RWPE2 (cell line): ENCODE measurements around the gene DDX39A.
A peak's percentile ranks its signal among the peaks of the same experiment; 100 is the strongest.

Experiments
- ATAC-seq: fragments of 200-7000 bp; cut with Tn5 transposase; 3 replicates; pipeline ENCODE4 v1.9.1; 2021; ENCODE audit warnings: low read depth
- DNase-seq: peaks from one replicate; pipeline ENCODE4 v3.0.0-alpha.2; 2020; ENCODE audit warnings: low spot score
- H3K27ac ChIP-seq: fragments of 450-650 bp; 2 replicates; pipeline ENCODE4 v1.5.1; 2017; ENCODE audit warnings: mild to moderate bottlenecking; ENCODE audit not compliant: poor library complexity, severe bottlenecking
- H3K27me3 ChIP-seq: fragments of 250-450 bp; sonication (Bioruptor Pico); 2 replicates; pipeline ENCODE4 v1.5.1; 2021; ENCODE audit warnings: mild to moderate bottlenecking, moderate library complexity; ENCODE audit not compliant: insufficient read depth, poor library complexity, severe bottlenecking
- H3K36me3 ChIP-seq: fragments of 250-450 bp; sonication (Bioruptor Pico); 2 replicates; pipeline ENCODE4 v1.5.1; 2020; ENCODE audit warnings: low read depth, mild to moderate bottlenecking, moderate library complexity
- H3K4me1 ChIP-seq: fragments of 250-450 bp; sonication (Bioruptor Pico); 2 replicates; pipeline ENCODE4 v1.5.1; 2021; ENCODE audit warnings: mild to moderate bottlenecking, moderate library complexity; ENCODE audit not compliant: insufficient read depth, poor library complexity, severe bottlenecking
- H3K4me3 ChIP-seq: fragments of 250-450 bp; sonication (Bioruptor Pico); 2 replicates; pipeline ENCODE4 v1.5.1; 2021; ENCODE audit warnings: mild to moderate bottlenecking, moderate library complexity; ENCODE audit not compliant: severe bottlenecking
- H3K9me3 ChIP-seq: fragments of 250-450 bp; sonication (Bioruptor Pico); 2 replicates; pipeline ENCODE4 v1.5.1; 2021; ENCODE audit warnings: mild to moderate bottlenecking, moderate library complexity; ENCODE audit not compliant: severe bottlenecking
- CTCF ChIP-seq: fragments of 450-650 bp; IDR thresholded peaks from one replicate; pipeline ENCODE4 v1.5.1; 2017; ENCODE audit warnings: mild to moderate bottlenecking, moderate library complexity; ENCODE audit not compliant: poor library complexity, severe bottlenecking

Gene DDX39A

GRCh38 chr19:14435320-14436050 lies 16.3 kb upstream of the DDX39A start:
- peak overlapping the region; percentile 41 for H3K27ac ChIP-seq
- ATAC-seq, result no peak
- no peaks in the 10 kb centered on the region for H3K9me3 ChIP-seq
- H3K4me1 ChIP-seq, result peaks cover 10% of the 10 kb centered on the region
- H3K4me3 ChIP-seq, result no peak overlapping the region
- no peaks in the 10 kb centered on the region for H3K27me3 ChIP-seq
- TF ChIP-seq CTCF, result no peak
- peaks cover 5% of the 10 kb centered on the region; the same call in 1 of the 2 replicates for H3K36me3 ChIP-seq
- no peak for DNase-seq

- Histone ChIP-seq H3K4me1 (peaks cover 10% of the 10 kb centered on the region), H3K9me3 (no peaks in the 10 kb centered on the region), H3K27me3 (no peaks in the 10 kb centered on the region), H3K4me3 (no peak overlapping the region), H3K36me3 (peaks cover 5% of the 10 kb centered on the region; the same call in 1 of the 2 replicates), H3K27ac (peak overlapping the region; percentile 41)
- ATAC-seq, result peak; percentile 82
- TF ChIP-seq CTCF, result no peak
- DNase-seq, result no peak
Measured at GRCh38 chr19:14434543-14435319, 15.6 kb upstream of the DDX39A start.

- no peaks in the 10 kb centered on the region for H3K27me3 ChIP-seq
- peak overlapping the region; percentile 41 for H3K27ac ChIP-seq
- H3K9me3 ChIP-seq, result no peaks in the 10 kb centered on the region
- peaks cover 5% of the 10 kb centered on the region; the same call in 1 of the 2 replicates for H3K36me3 ChIP-seq
- ATAC-seq, result peak; percentile 32; the same call in 2 of the 3 replicates
- TF ChIP-seq CTCF, result no peak
- no peak for DNase-seq
- H3K4me1 ChIP-seq, result peaks cover 10% of the 10 kb centered on the region
- H3K4me3 ChIP-seq, result peak overlapping the region; percentile 72
Measured at GRCh38 chr19:14433554-14434501, 14.7 kb upstream of the DDX39A start.

GRCh38 chr19:14432791-14433553 lies 13.8 kb upstream of the DDX39A start, which contains the start of gene PKN1:
PKN1 (plus strand) TSS chr19:14433306; CDS start chr19:14433522, 216 bp downstream.
- H3K36me3 ChIP-seq, result peaks cover 5% of the 10 kb centered on the region; the same call in 1 of the 2 replicates
- H3K27me3 ChIP-seq, result no peaks in the 10 kb centered on the region
- H3K27ac ChIP-seq, result no peak within 1 kb of the TSS
- H3K4me3 ChIP-seq, result peak within 1 kb of the TSS; percentile 72
- ATAC-seq (peak; percentile 6; the same call in 1 of the 3 replicates), DNase-seq (no peak)
- peaks cover 10% of the 10 kb centered on the region for H3K4me1 ChIP-seq
- TF ChIP-seq CTCF, result no peak
- H3K9me3 ChIP-seq, result no peaks in the 10 kb centered on the region
